ENCODE data around the gene TRPM3. TPM values are rescaled to one million over a fixed set of nuclear protein-coding genes. Genes with fewer than 3 reads are reported as not detected.

TRPM3 gene
- polyA plus RNA-seq, 2 of the 4 experiments (the other 2 are of a cell fraction), result not detected

GRCh38 chr9:70861376-70861775 lies 260.0 kb downstream of the TRPM3 start:
- H3K4me2 ChIP-seq, result no peak overlapping the region
- 3% methylated on average over 3 of the region's 3 CpGs for WGBS (ENCODE audit: missing lambda C conversion rate)
- H3K4me1 ChIP-seq, result no peaks in the 10 kb centered on the region
- FAIRE-seq, result no peak
- no peak for DNase-seq (ENCODE audit: low read depth in 1 of 2, low spot score in 1 of 2)
- TF ChIP-seq ZC3H11A (IDR thresholded peaks at IDR 0.05), result no peak
- TF ChIP-seq HMGXB4 (CRISPR knock-in tag; IDR thresholded peaks at IDR 0.05; ENCODE audit: borderline replicate concordance), result no peak
- TF ChIP-seq JUN (IDR thresholded peaks at IDR 0.05), result no peak
- POLR2A ChIA-PET, result no interaction called here
- H3K4me3 ChIP-seq, result no peak overlapping the region
- no peak for ATAC-seq
- H3K9me3 ChIP-seq, result no peaks in the 10 kb centered on the region
- no peak overlapping the region for H3K27ac ChIP-seq
- CTCF ChIA-PET, result no interaction called here

DNA sequence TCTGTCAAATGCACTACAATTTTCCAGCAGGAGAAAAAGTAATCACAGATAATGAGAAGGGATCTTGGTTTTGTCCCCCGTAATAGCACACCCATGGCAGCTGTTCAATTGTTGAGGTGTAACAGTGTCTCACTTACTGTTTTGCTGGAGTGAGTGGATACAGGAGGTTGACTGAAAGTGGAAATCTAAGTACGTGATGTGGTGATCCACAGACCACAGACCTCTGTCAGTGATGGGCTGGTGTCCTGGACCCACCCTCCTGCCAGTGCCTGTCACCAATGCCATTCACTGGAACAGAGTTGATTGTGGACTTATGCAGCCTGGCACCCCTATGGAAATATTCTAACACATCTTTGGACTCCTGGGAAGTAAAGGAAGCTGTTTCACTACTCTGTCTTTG lies 261.7 kb downstream of the TRPM3 start:
- no peak overlapping the region for H3K4me3 ChIP-seq
- no peak for FAIRE-seq
- no peak for TF ChIP-seq TP53 (CRISPR knock-in tag; IDR thresholded peaks at IDR 0.05)
- TF ChIP-seq CBX8 (IDR thresholded peaks at IDR 0.05), result no peak
- no peak for TF ChIP-seq HEYL (CRISPR knock-in tag; IDR thresholded peaks at IDR 0.05)
- TF ChIP-seq EHF (CRISPR knock-in tag; IDR thresholded peaks at IDR 0.05), result no peak
- TF ChIP-seq MAFK (IDR thresholded peaks at IDR 0.05; ENCODE audit: partially characterized antibody), result no peak
- TF ChIP-seq ATOH8 (CRISPR knock-in tag; IDR thresholded peaks at IDR 0.05; ENCODE audit: low read depth), result no peak
- no peak for TF ChIP-seq KDM5A (IDR thresholded peaks at IDR 0.05)
- TF ChIP-seq, protein P1, sequence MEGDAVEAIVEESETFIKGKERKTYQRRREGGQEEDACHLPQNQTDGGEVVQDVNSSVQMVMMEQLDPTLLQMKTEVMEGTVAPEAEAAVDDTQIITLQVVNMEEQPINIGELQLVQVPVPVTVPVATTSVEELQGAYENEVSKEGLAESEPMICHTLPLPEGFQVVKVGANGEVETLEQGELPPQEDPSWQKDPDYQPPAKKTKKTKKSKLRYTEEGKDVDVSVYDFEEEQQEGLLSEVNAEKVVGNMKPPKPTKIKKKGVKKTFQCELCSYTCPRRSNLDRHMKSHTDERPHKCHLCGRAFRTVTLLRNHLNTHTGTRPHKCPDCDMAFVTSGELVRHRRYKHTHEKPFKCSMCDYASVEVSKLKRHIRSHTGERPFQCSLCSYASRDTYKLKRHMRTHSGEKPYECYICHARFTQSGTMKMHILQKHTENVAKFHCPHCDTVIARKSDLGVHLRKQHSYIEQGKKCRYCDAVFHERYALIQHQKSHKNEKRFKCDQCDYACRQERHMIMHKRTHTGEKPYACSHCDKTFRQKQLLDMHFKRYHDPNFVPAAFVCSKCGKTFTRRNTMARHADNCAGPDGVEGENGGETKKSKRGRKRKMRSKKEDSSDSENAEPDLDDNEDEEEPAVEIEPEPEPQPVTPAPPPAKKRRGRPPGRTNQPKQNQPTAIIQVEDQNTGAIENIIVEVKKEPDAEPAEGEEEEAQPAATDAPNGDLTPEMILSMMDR (IDR thresholded peaks at IDR 0.05), result no peak
- no peak for TF ChIP-seq CHD2 (IDR thresholded peaks at IDR 0.05; ENCODE audit: low read length, partially characterized antibody)
- no peak for TF ChIP-seq HDAC2 (IDR thresholded peaks at IDR 0.05)
- no peak for TF ChIP-seq NFE2L2 (conservative IDR thresholded peaks at IDR 0.05; ENCODE audit: low read length)
- TF ChIP-seq, protein P2, sequence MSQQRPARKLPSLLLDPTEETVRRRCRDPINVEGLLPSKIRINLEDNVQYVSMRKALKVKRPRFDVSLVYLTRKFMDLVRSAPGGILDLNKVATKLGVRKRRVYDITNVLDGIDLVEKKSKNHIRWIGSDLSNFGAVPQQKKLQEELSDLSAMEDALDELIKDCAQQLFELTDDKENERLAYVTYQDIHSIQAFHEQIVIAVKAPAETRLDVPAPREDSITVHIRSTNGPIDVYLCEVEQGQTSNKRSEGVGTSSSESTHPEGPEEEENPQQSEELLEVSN (IDR thresholded peaks at IDR 0.05; ENCODE audit: borderline replicate concordance, low read depth), result no peak
- no peak for TF ChIP-seq REST (IDR thresholded peaks at IDR 0.05)
- no peak for TF ChIP-seq ZC3H11A (IDR thresholded peaks at IDR 0.05)
- no peak overlapping the region for H3K27ac ChIP-seq
- WGBS (ENCODE audit: missing lambda C conversion rate), result 17% methylated on average over 2 of the region's 2 CpGs
- no peaks in the 10 kb centered on the region for H3K9me3 ChIP-seq
- POLR2A ChIA-PET, result no interaction called here
- CTCF ChIA-PET, result interaction anchor here (1.0 kb wide), 1 partner anchor 65 kb away, joined by 4 read pairs; no protein-coding TSS in a partner anchor
- ATAC-seq, result no peak
- H3K4me2 ChIP-seq, result no peak overlapping the region
- no peaks in the 10 kb centered on the region for H3K4me1 ChIP-seq
- DNase-seq (ENCODE audit: low read depth in 1 of 2, low spot score in 1 of 2), result no peak

All from A549 (cell line).